Kidney (tissue), 14 donors: ENCODE measurements around the gene MICAL2. TPM values are rescaled to one million over a fixed set of nuclear protein-coding genes. Genes with fewer than 3 reads are reported as not detected.

Source experiments
- DNase-seq, 5 donors: peaks; one replicate each; pipeline ENCODE4 v3.0.0-alpha.2; 2013 to 2020
- FAIRE-seq: peaks from 2 replicates; lab custom pipeline; 2012; peaks lifted over from hg19 to GRCh38; lab: Jason Lieb, UNC
- H3K27ac ChIP-seq, 2 donors: one replicate each; pipeline ENCODE4 v1.7.0; 2013; ENCODE audit warnings: low read depth in 2 of 2, low read length in 2 of 2, inconsistent platforms in 1 of 2
- H3K27me3 ChIP-seq: one replicate; pipeline ENCODE4 v1.7.1; 2013; ENCODE audit warnings: low read length, inconsistent platforms; ENCODE audit not compliant: control insufficient read depth, insufficient read depth
- H3K36me3 ChIP-seq, 3 donors: one replicate each; pipeline versions ENCODE4 v1.7.0 to v1.7.1; 2013; ENCODE audit warnings: low read length in 3 of 3, control low read depth in 1 of 3, inconsistent platforms in 1 of 3; ENCODE audit not compliant: insufficient read depth in 3 of 3, control insufficient read depth in 2 of 3
- H3K4me1 ChIP-seq, 3 donors: one replicate each; pipeline versions ENCODE4 v1.7.0 to v1.7.1; 2013; ENCODE audit warnings: low read length in 3 of 3, inconsistent platforms in 1 of 3, low read depth in 1 of 3; ENCODE audit not compliant: control insufficient read depth in 2 of 3, insufficient read depth in 2 of 3
- H3K4me3 ChIP-seq, 3 donors: one replicate each; pipeline versions ENCODE4 v1.7.0 to v1.8.1; 2013; ENCODE audit warnings: low read length in 3 of 3, control low read depth in 1 of 3, inconsistent platforms in 1 of 3
- H3K9ac ChIP-seq, 3 donors: one replicate each; pipeline versions ENCODE4 v1.7.0 to v1.7.1; 2013; ENCODE audit warnings: low read length in 3 of 3, control low read depth in 1 of 3, inconsistent platforms in 1 of 3
- H3K9me3 ChIP-seq, 3 donors: one replicate each; pipeline versions ENCODE4 v1.7.0 to v1.7.1; 2013; ENCODE audit warnings: low read length in 3 of 3, control low read depth in 1 of 3, inconsistent platforms in 1 of 3; ENCODE audit not compliant: control insufficient read depth in 2 of 3, insufficient read depth in 1 of 3
- intact Hi-C: fragments of 100-400 bp; cut with DNase I; formaldehyde crosslinking; loops from one replicate; pipeline ENCODE4 v1.11.1; 2022
- polyA plus RNA-seq: library from polyadenylated mRNA; stranded (reverse); fragments of 350-450 nt; fragmentation: Illumina TruSeq; extraction: RNeasy Lipid Tissue Mini Kit (QIAGEN cat#74804); gene quantifications from one replicate; pipeline ENCODE4 v1.2.3, GENCODE V29; 2014; ENCODE audit warnings: low read depth, low replicate concordance; ENCODE audit not compliant: insufficient read depth
- total RNA-seq: library from RNA; stranded (reverse); fragmentation: NEBNext Ultra II Directional; extraction: Animal tissue kit (Norgen Biotek cat#: 25700); gene quantifications from one replicate; pipeline ENCODE4 v1.2.1, GENCODE V29; 2021
- TF ChIP-seq, protein P1 (sequence below): IDR thresholded peaks from 3 replicates; pipeline ENCODE4 v1.5.1; 2012; ENCODE audit warnings: mild to moderate bottlenecking, moderate library complexity, borderline replicate concordance; ENCODE audit not compliant: insufficient read depth; ENCODE audit errors: extremely low read depth
- donor health status: control.
- donor health status: control.
- donor health status: control.
- donor health status: control.
- donor health status: control.
- donor health status: DM: yes; HTN: yes; CAD: no.
- donor health status: Normal renal cell carcinoma (clear cell type).

The MICAL2 gene
- total and polyA plus RNA-seq, 2 donors from 2014 or later: 7.8 to 64.5 TPM

GRCh38 chr11:12147827-12148226 lies 37.4 kb downstream of the MICAL2 start:
- peaks cover 0 to 8% (median 5%) of the 10 kb centered on the region in 3 donors for H3K4me1 ChIP-seq
- no peak for FAIRE-seq
- no peak overlapping the region for H3K9ac ChIP-seq
- no peaks in the 10 kb centered on the region for H3K27me3 ChIP-seq
- TF ChIP-seq, protein P1, sequence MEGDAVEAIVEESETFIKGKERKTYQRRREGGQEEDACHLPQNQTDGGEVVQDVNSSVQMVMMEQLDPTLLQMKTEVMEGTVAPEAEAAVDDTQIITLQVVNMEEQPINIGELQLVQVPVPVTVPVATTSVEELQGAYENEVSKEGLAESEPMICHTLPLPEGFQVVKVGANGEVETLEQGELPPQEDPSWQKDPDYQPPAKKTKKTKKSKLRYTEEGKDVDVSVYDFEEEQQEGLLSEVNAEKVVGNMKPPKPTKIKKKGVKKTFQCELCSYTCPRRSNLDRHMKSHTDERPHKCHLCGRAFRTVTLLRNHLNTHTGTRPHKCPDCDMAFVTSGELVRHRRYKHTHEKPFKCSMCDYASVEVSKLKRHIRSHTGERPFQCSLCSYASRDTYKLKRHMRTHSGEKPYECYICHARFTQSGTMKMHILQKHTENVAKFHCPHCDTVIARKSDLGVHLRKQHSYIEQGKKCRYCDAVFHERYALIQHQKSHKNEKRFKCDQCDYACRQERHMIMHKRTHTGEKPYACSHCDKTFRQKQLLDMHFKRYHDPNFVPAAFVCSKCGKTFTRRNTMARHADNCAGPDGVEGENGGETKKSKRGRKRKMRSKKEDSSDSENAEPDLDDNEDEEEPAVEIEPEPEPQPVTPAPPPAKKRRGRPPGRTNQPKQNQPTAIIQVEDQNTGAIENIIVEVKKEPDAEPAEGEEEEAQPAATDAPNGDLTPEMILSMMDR: no peak
- DNase-seq: no peak
- intact Hi-C loops: no loop called here
- no peak overlapping the region for H3K4me3 ChIP-seq
- H3K9me3 ChIP-seq: no peaks in the 10 kb centered on the region
- no peak overlapping the region for H3K27ac ChIP-seq
- no peaks in the 10 kb centered on the region for H3K36me3 ChIP-seq

GRCh38 chr11:12148466-12148865 lies 38.1 kb downstream of the MICAL2 start:
- no peaks in the 10 kb centered on the region for H3K9me3 ChIP-seq
- FAIRE-seq (no peak), DNase-seq (no peak)
- no peaks in the 10 kb centered on the region for H3K27me3 ChIP-seq
- no peak overlapping the region for H3K4me3 ChIP-seq
- TF ChIP-seq, protein P1: no peak
- intact Hi-C loops: no loop called here
- H3K4me1 ChIP-seq: peaks cover 0 to 5% (median 5%) of the 10 kb centered on the region in 3 donors
- no peak overlapping the region for H3K27ac ChIP-seq
- no peaks in the 10 kb centered on the region for H3K36me3 ChIP-seq
- H3K9ac ChIP-seq: no peak overlapping the region

GRCh38 chr11:12148882-12149281 lies 38.5 kb downstream of the MICAL2 start:
- Histone ChIP-seq H3K9me3 (no peaks in the 10 kb centered on the region), H3K36me3 (no peaks in the 10 kb centered on the region), H3K27me3 (no peaks in the 10 kb centered on the region), H3K27ac (no peak overlapping the region), H3K4me3 (no peak overlapping the region), H3K4me1 (peaks cover 0 to 5% (median 4%) of the 10 kb centered on the region in 3 donors), H3K9ac (no peak overlapping the region)
- intact Hi-C loops: no loop called here
- no peak for DNase-seq
- TF ChIP-seq, protein P1: no peak
- FAIRE-seq: no peak

DNA sequence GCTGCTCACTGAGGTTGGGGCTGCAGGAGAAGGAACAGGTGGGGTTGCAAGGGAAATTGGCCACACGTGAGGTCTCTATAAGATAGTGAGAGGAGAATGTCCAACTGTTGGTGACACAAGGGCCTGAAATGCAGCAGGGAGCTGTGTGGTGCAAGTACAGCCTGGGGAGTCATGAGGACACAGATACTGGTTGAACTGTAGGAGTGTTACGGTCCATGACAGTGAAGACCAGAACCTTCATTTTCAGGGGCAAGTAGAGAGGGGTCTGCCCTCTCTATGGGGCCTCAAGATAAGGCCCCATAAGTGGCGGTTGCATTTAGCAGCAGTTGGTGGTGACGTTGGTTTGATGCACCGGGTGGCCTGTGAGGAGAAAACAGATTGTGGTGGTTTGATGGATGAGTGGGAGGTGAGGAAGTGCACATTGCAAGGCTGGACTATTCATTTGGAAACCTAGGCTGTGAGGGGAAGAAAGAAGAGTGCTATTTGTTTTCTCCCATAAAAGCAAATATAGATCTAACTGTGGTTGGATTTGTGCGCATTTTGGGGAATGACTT lies 39.4 kb downstream of the MICAL2 start:
- FAIRE-seq: no peak

More for the DNA sequence above, 39.4 kb downstream of the MICAL2 start:
- Histone ChIP-seq H3K36me3 (no peaks in the 10 kb centered on the region), H3K9me3 (no peaks in the 10 kb centered on the region), H3K27ac (no peak overlapping the region), H3K9ac (no peak overlapping the region), H3K4me1 (no peaks in the 10 kb centered on the region), H3K27me3 (no peaks in the 10 kb centered on the region), H3K4me3 (no peak overlapping the region)
- intact Hi-C loops: no loop called here
- TF ChIP-seq, protein P1: no peak
- no peak for DNase-seq
